GM21723 (cell line): ENCODE results near the gene SPATA24.
"Not testable (repeated sequence)": the region's sequence is repeated elsewhere in the genome, so short reads cannot be mapped to it uniquely, and the experiment has no call there.

Source experiments
- ATAC-seq: cut with Tn5 transposase; IDR thresholded peaks from one replicate; pipeline ENCODE4 v1.9.1; 2021; ENCODE audit warnings: mild to moderate bottlenecking, moderate library complexity; ENCODE audit not compliant: unreplicated experiment

SPATA24 gene

GRCh38 chr5:139403787-139404483, at the start of gene SPATA24:
TSS of gene SPATA24 (minus strand) at chr5:139404089. CDS start at chr5:139404060, 29 bp downstream.
- peak; percentile 76 for ATAC-seq

- ATAC-seq: no peak
Observed at GRCh38 chr5:139451878-139452660, 48.2 kb upstream of the SPATA24 start.

- no peak for ATAC-seq
Observed at GRCh38 chr5:139451176-139451575, 47.3 kb upstream of the SPATA24 start.

GRCh38 chr5:139446956-139447779, 43.3 kb upstream of the SPATA24 start:
- peak; percentile 68 for ATAC-seq

GRCh38 chr5:139445325-139446170, 41.7 kb upstream of the SPATA24 start:
- no peak for ATAC-seq

- no peak for ATAC-seq
Observed at GRCh38 chr5:139443831-139444453, 40.1 kb upstream of the SPATA24 start.

GRCh38 chr5:139440416-139440815, 36.5 kb upstream of the SPATA24 start:
- not testable (repeated sequence) for ATAC-seq

- ATAC-seq: peak; percentile 94
Observed at GRCh38 chr5:139439013-139439903, 35.4 kb upstream of the SPATA24 start, which contains the start of gene DNAJC18. TSS of gene DNAJC18 (minus strand) at chr5:139439525. CDS start at chr5:139439445, 80 bp downstream.

- no peak for ATAC-seq
Observed at GRCh38 chr5:139438707-139439012, 34.8 kb upstream of the SPATA24 start.

- ATAC-seq: no peak
Observed at GRCh38 chr5:139435676-139436075, 31.8 kb upstream of the SPATA24 start.

- ATAC-seq: no peak
Observed at GRCh38 chr5:139431706-139432105, 27.8 kb upstream of the SPATA24 start.

- no peak for ATAC-seq
Observed at GRCh38 chr5:139430015-139430414, 26.1 kb upstream of the SPATA24 start.

- ATAC-seq: no peak
Observed at GRCh38 chr5:139426203-139426885, 22.5 kb upstream of the SPATA24 start.

- no peak for ATAC-seq
Observed at GRCh38 chr5:139425497-139425896, 21.6 kb upstream of the SPATA24 start.

GRCh38 chr5:139422307-139422893, 18.5 kb upstream of the SPATA24 start:
- no peak for ATAC-seq

- ATAC-seq: no peak
Observed at GRCh38 chr5:139419226-139420192, 15.6 kb upstream of the SPATA24 start.

- no peak for ATAC-seq
Observed at GRCh38 chr5:139418793-139419192, 14.9 kb upstream of the SPATA24 start.
